Measurements from ENCODE around the gene HECTD3.

The HECTD3 gene

GRCh38 chr1:45010855-45011811, at the start of gene HECTD3:
Gene HECTD3, minus strand, starts transcription at chr1:45011324. Its CDS starts 67 bp downstream, at chr1:45011257.
- DNase-seq (ENCODE audit: low spot score): peak; percentile 86

- no peak for DNase-seq (ENCODE audit: low spot score)
Measured at GRCh38 chr1:45059829-45060228, 48.7 kb upstream of the HECTD3 start.

GRCh38 chr1:45057542-45057941, 46.4 kb upstream of the HECTD3 start:
- no peak for DNase-seq (ENCODE audit: low spot score)

- DNase-seq (ENCODE audit: low spot score): no peak
Measured at GRCh38 chr1:45051005-45051772, 40.1 kb upstream of the HECTD3 start.

- DNase-seq (ENCODE audit: low spot score): no peak
Measured at GRCh38 chr1:45047032-45047431, 35.9 kb upstream of the HECTD3 start.

GRCh38 chr1:45044916-45045315, 33.8 kb upstream of the HECTD3 start:
- no peak for DNase-seq (ENCODE audit: low spot score)

GRCh38 chr1:45043094-45043493, 32.0 kb upstream of the HECTD3 start:
- no peak for DNase-seq (ENCODE audit: low spot score)

- DNase-seq (ENCODE audit: low spot score): no peak
Measured at GRCh38 chr1:45040297-45040696, 29.2 kb upstream of the HECTD3 start.

- no peak for DNase-seq (ENCODE audit: low spot score)
Measured at GRCh38 chr1:45038661-45039364, 27.7 kb upstream of the HECTD3 start.

- no peak for DNase-seq (ENCODE audit: low spot score)
Measured at GRCh38 chr1:45038240-45038639, 27.1 kb upstream of the HECTD3 start.

GRCh38 chr1:45037456-45037855, 26.3 kb upstream of the HECTD3 start:
- DNase-seq (ENCODE audit: low spot score): no peak

- no peak for DNase-seq (ENCODE audit: low spot score)
Measured at GRCh38 chr1:45035631-45036301, 24.6 kb upstream of the HECTD3 start.

- DNase-seq (ENCODE audit: low spot score): no peak
Measured at GRCh38 chr1:45033356-45033755, 22.2 kb upstream of the HECTD3 start.

- no peak for DNase-seq (ENCODE audit: low spot score)
Measured at GRCh38 chr1:45032837-45033236, 21.7 kb upstream of the HECTD3 start.

GRCh38 chr1:45026446-45026845, 15.3 kb upstream of the HECTD3 start:
- no peak for DNase-seq (ENCODE audit: low spot score)

- DNase-seq (ENCODE audit: low spot score): no peak
Measured at GRCh38 chr1:45023663-45024062, 12.5 kb upstream of the HECTD3 start.

GRCh38 chr1:45018599-45019230, 7.6 kb upstream of the HECTD3 start:
- peak; percentile 56 for DNase-seq (ENCODE audit: low spot score)

- no peak for DNase-seq (ENCODE audit: low spot score)
Measured at GRCh38 chr1:45016767-45017166, 5.6 kb upstream of the HECTD3 start.

- no peak for DNase-seq (ENCODE audit: low spot score)
Measured at GRCh38 chr1:45016090-45016697, 5.1 kb upstream of the HECTD3 start.

GRCh38 chr1:45015683-45016082, 4.6 kb upstream of the HECTD3 start:
- no peak for DNase-seq (ENCODE audit: low spot score)
